Measurements from ENCODE around the gene SCARF2.
"Not testable (repeated sequence)": the region's sequence is repeated elsewhere in the genome, so short reads cannot be mapped to it uniquely, and the experiment has no call there.

The SCARF2 gene

GRCh38 chr22:20459152-20459542 is 21.5 kb upstream of the SCARF2 start:
- DNase-seq: no peak

DNA sequence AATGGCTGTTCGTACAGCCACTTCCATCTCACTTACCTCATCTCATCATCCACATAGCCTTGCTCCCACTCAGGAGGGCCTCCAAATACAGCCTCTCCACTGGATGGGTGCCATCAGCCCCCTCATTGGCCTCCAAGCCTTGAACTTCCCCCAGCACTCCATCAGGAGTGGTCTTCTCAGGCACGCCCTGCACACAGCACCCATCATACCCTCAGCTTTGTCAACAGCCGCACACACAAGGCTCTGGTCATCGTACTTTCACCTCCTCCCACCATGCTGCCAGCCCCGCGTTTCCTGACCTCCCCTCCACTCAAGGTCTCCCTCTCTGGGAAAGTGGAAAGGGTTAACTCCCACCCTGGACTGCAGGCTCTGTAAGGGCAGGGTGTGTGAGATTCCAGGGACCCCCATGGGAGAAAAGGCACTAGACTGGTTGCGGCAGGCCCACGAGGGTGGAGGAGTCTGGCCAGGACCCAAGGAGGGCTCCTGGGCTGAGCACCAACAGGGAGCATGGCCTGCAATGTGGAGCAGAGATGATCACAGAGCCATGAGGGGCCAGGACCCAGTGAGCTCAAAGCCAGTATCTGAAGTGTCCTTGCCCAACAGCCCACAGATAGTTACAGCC is 21.0 kb upstream of the SCARF2 start:
- DNase-seq: no peak

GRCh38 chr22:20457506-20458240 is 20.0 kb upstream of the SCARF2 start:
- no peak for DNase-seq

DNA sequence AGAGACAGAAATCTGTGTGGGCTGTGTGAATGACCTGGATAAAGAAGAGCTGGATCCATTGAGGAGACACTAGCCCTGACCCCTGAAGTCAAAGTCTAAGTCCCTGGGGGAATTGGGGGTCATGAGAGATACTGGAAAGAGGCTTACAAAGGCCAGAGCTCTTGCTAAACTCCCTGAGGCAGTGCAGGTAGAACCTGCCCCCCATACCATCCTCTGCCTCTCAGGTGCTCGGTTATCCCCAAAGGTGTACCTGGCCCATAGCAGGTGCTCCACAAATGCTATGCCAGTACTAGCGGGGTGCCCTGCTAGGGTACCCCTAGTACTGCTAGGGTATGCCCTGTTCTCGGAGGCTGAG is 19.1 kb upstream of the SCARF2 start:
- DNase-seq: no peak

- no peak for DNase-seq
Observed at GRCh38 chr22:20456064-20456721, 18.6 kb upstream of the SCARF2 start.

DNA sequence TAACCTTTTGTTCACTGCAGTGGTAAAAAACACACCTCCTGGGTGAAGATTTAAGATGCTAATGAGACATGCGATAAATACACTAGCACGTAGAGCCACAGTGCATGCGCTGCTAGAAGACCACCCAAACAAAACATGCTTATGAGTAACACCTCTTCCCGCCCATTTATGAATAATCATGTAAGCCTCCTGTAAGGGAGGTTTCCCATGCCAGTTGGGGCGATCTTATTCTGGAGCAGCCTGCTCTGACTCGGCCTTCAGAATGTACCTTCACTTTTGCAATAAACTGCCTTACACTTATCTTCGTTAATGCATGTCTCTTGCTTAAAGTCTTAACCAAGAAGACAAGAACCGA is 18.1 kb upstream of the SCARF2 start:
- DNase-seq: no peak

DNA sequence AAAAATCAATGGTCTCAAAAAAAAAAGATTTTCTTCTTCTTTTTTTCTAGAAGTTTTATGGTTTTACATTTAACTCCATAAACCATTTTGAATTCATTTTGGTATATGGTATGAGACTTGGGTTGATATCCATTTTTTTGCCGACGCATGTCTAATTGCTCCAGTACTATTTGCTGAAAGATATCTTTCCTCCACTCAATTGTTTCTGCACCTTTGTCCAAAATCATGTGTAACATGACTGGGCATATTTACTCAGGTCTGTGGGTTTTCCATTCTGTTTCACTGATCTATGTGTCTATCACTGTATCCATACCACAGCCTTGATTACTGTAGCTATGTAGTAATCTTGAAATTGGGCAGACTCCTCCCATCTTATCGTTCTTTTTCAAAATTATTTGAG is 15.6 kb upstream of the SCARF2 start:
- no peak for DNase-seq

DNA sequence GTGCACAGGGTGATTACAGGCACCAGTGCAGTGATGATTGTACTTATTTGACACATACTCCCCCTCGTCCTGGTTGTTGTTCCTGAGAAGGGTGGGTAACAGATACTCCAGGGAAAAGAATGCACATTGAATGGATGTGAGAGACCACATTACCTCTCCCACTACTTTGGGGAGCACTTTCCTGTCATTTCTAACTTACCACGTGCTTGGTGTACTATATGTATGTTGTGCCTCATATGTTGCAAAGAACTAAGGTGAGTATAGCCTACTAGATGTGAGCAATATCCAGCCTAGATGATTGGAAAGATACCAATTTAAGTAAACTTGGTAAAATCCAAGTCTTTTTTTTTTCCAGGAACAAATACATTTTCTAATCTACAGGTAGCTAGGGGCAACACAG is 14.3 kb upstream of the SCARF2 start:
- DNase-seq: no peak

DNA sequence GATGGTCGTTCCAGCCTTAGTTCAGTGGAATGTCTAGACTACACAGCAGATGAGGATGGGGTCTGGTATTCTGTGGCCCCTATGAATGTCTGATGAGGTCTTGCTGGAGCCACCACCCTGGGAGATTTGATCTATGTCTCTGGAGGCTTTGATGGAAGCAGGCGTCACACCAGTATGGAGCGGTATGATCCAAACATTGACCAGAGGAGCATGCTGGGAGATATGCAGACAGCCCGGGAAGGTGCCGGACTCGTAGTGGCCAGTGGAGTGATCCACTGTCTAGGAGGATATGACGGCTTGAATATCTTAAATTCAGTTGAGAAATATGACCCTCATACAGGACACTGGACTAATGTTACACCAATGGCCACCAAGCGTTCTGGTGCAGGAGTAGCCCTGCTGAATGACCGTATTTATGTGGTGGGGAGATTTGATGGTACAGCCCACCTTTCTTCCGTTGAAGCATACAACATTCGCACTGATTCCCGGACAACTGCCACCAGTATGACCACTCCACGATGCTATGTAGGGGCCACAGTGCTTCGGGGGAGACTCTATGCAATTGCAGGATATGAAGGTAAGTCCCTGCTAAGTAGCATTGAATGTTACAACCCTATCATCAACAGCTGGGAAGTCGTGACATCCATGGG is 13.6 kb upstream of the SCARF2 start:
- not testable (repeated sequence) for DNase-seq

DNA sequence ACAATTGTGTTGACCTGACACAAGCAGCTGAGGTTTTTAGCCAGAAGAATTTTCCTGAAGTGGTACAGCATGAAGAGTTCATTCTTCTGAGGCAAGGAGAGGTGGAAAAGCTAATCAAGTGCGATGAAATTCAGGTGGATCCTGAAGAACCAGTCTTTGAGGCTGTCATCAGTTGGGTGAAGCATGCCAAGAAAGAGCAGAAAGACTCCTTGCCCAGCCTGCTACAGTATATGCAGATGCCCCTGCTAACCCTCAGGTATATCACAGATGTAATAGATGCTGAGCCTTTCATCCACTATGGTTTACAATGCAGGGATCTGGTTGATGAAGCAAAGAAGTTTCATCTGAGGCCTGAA is 12.9 kb upstream of the SCARF2 start:
- no peak for DNase-seq

- no peak for DNase-seq
Observed at GRCh38 chr22:20449819-20450550, 12.4 kb upstream of the SCARF2 start.

DNA sequence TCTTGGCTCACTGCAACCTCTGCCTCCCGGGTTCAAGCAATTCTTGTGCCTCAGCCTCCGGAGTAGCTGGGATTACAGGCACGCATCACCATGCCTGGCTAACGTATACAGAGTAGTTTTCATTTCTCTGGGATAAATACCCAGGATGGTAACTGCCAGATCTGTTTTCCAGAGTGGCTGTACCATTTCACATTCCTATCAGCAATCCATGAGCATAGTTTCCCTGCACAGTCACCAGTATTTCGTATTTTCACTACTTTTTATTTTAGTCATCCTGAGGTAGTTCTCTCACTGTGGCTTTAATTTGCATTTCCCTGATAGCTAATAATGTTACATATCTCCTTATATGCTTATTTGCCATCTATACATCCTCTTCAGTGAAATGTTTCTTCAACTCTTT is 11.0 kb upstream of the SCARF2 start:
- DNase-seq: no peak

DNA sequence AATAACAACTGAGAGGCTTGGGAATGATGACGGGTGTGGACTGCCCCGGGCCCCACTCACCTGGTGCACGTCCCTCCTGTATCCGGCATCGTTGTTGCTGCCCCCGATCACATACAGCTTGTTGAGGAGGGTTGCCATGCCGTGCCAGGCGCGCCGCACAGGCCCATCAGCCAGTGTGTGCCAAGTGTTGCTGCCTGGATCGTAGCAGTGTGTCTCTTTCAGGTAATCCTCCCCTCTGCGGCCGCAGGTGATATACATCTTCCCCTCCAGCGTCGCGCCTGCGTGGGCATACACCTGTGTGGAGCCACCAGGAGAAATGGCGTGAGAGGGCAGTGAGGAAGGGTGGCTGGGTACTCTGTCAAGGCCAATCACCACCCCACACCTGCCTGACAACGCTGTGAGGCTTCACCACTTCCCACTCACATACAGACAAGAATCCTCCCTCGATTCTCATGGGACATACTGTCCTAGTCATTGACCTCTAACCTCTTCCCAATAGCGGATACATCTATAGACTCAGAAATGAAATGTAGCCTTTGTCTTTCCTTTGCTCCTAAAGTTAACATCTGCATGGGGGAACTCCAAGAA is 8.9 kb upstream of the SCARF2 start:
- no peak for DNase-seq

DNA sequence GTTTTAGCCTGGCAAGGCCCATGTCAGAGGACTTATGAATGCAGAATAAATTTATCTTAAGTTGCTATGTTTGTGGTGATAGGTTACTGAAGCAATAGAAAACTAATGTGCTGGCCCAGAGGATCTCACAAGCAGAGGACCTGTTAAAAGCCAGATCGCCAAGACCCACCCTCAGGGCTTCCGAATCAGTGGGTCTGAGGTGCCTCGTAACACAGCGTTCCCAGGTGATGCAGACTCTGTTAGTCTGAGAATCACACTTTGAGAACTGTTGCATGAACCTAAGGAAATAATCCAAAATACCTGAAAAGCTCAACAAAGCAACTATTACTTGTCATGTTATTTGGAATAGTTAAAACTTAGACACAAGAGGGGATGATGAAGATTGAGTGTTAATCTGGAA is 6.7 kb upstream of the SCARF2 start:
- no peak for DNase-seq

DNA sequence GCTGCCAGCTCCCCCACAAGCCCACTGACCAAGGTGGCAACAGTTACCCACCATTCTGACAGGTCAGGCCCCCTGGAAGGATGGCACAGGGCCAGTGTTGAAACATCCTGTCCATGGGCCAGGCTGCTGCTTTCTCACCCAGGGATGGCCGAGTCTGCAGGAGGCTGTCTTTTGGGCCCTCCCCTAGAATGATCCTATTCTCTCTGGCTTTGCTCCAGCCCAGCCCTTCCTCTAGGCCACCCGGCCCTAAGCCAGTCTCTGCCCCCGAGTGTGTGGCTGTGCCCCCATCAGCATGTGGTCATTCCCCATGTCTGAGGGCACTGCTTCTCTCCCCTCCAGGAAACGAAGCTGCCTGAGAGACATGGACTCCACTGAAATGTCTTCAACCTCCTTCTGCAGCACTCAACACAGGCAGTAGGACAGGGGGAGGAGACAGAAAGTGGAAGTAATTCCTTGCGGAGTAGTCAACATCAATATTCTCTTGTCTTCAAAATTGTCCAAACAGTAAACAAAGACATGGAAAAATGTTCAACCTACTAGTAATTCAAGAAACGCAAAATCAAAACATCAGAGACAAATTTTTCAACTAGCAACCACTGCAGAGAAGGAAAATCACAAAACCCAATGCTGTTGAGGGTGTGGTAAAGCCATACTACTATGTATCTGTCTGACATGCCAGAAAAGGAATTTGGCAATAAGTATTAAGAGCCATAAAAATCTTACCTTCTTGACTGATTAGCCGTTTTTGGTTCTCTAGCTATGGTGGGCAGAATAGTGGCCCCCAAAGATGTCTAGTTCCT is 5.1 kb upstream of the SCARF2 start:
- no peak for DNase-seq

GRCh38 chr22:20441631-20442484 is 4.2 kb upstream of the SCARF2 start:
- DNase-seq: no peak

GRCh38 chr22:20440637-20441591 is 3.3 kb upstream of the SCARF2 start:
- no peak for DNase-seq

GRCh38 chr22:20439928-20440575 is 2.4 kb upstream of the SCARF2 start:
- no peak for DNase-seq

DNA sequence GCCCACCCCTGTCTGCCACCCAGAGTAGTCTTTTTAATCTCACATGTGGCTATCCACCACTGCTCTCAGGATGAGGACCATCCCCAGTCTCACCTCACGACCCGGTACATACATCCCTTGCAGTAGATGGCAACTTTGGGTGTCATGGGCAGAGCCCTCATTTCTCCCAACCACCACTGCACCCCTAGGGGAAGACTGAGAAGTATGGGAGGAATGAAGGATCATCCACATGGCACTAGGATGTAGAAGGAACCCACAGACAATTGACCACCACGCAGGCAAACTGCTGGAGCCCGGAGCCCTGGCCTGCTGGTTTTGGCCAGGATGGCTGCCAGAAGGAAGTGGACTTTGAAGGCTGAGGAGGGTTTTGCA is 1.9 kb upstream of the SCARF2 start:
- no peak for DNase-seq
